ENCODE data around the gene IGLL5.

DNA sequence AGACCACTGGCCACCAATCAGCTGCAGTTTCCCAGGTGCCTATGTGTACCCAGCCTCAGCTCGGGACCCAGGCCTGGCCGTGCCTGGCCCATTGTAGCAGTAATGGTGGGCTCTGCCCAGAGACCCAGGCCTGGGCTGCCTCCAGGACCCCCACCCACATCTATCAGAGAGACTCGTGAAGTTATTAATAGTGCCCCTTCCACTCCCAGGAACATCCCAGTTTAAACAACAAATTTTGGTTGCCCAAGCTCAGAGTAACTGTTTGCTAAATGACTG lies 42.5 kb downstream of the IGLL5 start:
- TF ChIP-seq, protein P1, sequence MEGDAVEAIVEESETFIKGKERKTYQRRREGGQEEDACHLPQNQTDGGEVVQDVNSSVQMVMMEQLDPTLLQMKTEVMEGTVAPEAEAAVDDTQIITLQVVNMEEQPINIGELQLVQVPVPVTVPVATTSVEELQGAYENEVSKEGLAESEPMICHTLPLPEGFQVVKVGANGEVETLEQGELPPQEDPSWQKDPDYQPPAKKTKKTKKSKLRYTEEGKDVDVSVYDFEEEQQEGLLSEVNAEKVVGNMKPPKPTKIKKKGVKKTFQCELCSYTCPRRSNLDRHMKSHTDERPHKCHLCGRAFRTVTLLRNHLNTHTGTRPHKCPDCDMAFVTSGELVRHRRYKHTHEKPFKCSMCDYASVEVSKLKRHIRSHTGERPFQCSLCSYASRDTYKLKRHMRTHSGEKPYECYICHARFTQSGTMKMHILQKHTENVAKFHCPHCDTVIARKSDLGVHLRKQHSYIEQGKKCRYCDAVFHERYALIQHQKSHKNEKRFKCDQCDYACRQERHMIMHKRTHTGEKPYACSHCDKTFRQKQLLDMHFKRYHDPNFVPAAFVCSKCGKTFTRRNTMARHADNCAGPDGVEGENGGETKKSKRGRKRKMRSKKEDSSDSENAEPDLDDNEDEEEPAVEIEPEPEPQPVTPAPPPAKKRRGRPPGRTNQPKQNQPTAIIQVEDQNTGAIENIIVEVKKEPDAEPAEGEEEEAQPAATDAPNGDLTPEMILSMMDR (IDR thresholded peaks at IDR 0.05; ENCODE audit: insufficient read depth, low read depth, low read length), result no peak
- no peak for TF ChIP-seq EZH2 (IDR thresholded peaks at IDR 0.05; ENCODE audit: insufficient read depth, low read length)
